Measurements from ENCODE around the gene RAD51B.
A peak's percentile ranks its signal among the peaks of the same experiment; 100 is the strongest.

GRCh38 chr14:68392393-68393141 lies 573.0 kb downstream of the RAD51B start:
- no peak for TF ChIP-seq POLR2A (IDR thresholded peaks at IDR 0.05; ENCODE audit: low read depth, low read length)
- no peak for TF ChIP-seq POLR2AphosphoS5 (IDR thresholded peaks at IDR 0.05; ENCODE audit: low read depth, low read length)
- TF ChIP-seq SPI1 (IDR thresholded peaks at IDR 0.05; ENCODE audit: low read depth, low read length): peak; percentile 27; the same call in 1 of the 2 replicates
- no peak for TF ChIP-seq TAF1 (IDR thresholded peaks at IDR 0.05; ENCODE audit: low read depth, low read length)

All from GM12891 (cell line).